ENCODE results near the gene MAST3.

GRCh38 chr19:18117692-18118378 is 20.3 kb downstream of the MAST3 start:
- TF ChIP-seq CTCF (IDR thresholded peaks at IDR 0.05; ENCODE audit: poor library complexity, severe bottlenecking) (peak; percentile 23), EP300 (conservative IDR thresholded peaks at IDR 0.05; ENCODE audit: poor library complexity, severe bottlenecking) (no peak), RAD21 (conservative IDR thresholded peaks at IDR 0.05) (no peak), POLR2AphosphoS5 (IDR thresholded peaks at IDR 0.05) (peak; percentile 65), SMC3 (conservative IDR thresholded peaks at IDR 0.05; ENCODE audit: poor library complexity) (no peak)
